HG03432 (cell line): ENCODE measurements around the gene GIT2.
"Not testable (repeated sequence)": the region's sequence is repeated elsewhere in the genome, so short reads cannot be mapped to it uniquely, and the experiment has no call there.

Experiments used
- ATAC-seq: cut with Tn5 transposase; IDR thresholded peaks from one replicate; pipeline ENCODE4 v1.9.1; 2021; ENCODE audit warnings: mild to moderate bottlenecking, moderate library complexity; ENCODE audit not compliant: unreplicated experiment

The GIT2 gene

GRCh38 chr12:109925185-109925840 is 70.9 kb downstream of the GIT2 start:
- ATAC-seq: no peak

DNA sequence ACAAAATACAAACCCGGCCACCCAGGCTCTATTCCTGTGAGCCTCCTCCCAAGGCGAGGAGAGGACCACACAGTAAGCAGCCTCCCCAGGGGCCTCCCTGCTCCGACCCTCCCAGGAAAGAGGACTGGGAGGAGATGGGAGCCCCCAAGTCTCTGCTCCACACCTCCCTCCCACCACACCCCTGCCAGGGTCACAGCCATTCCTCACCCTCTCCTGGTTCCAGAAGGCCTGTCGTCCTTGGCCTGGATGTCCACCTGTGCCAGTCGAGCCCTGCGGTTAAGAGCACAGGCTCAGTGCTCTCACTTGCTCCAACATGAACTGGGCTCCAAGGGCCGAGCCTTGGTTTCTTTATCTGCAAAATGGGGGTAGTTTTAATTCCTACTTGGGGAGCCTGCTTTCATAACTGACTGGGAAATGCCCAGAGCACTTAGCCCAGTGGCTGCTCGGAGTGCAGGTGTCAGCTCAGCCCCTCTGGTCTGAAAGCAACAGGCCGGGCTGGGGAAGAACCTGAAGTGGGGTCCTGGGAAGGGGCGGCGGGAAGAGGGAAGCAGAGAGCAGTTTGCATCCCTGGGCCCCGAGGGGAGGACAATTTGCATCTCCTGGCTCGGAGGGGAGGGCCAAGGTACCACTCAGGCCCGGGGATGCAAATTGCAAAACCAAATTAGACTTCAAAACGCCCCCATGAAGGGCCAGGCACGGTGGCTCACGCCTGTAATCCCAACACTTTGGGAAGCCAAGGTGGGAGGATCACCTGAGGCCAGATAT is 72.5 kb downstream of the GIT2 start:
- ATAC-seq: no peak

DNA sequence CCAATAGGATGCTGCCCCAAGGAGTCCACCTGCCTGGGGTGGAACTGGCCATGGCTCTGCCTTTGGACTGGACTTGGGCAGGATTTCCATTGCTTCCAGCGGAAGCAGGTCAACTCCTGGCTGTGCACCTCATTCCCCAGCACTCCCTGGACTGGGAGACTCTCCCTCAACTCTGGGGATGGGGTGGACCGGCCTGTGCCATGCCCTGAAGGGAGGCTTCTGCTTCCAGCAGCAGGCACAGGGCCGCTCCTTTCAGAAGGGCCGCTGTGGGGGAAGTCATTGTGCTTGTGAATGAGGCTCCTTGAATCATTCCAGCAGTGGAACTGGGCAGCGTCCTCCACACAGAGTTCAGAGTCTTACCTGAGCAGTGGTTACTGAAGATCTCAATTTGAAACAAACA is 73.1 kb downstream of the GIT2 start:
- no peak for ATAC-seq

GRCh38 chr12:109921982-109922381 is 74.2 kb downstream of the GIT2 start:
- no peak for ATAC-seq

DNA sequence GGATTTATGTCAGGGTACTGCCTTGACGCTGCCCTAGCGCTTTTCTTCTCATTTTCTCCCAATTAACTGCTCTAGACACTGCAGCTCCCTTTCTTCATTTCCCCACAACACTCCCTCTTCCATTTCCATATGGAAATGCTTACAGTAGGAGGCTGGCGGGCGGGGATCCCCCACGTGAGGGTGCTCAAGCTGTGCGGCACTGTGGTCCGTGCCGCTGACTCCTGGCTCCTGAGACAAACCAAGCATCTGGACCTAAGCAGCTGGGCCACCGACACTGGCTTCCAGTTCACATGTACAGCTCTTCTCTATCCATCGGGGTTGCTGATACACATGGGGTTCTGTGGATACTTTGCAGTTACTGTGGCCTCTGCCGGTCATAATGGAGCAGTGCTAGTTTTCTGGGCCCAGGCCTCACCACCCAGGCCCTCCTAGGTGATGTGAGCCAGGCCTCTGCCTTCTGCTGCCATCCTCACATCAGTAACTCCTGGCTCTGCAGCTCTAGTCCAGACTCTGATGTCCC is 75.8 kb downstream of the GIT2 start:
- ATAC-seq: no peak

DNA sequence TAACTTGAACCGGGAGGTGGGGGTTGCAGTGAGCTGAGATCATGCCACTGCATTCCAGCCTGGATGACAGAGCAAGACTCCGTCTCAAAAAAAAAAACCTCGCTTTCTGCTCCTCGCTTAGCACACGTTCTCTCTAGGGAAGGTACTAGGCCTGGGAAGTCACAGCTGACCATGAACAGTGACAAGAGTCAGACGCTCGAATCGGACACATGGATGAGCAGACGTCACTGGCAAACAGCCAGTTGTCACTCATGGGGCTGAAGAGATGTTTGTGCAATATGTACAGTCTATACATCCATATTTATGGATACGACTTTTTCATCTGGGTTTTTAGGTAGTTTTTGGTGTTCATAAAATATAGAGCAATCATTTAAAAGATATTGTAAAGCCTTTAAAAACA is 76.7 kb downstream of the GIT2 start:
- ATAC-seq: no peak

- no peak for ATAC-seq
Observed at GRCh38 chr12:109916045-109916444, 80.1 kb downstream of the GIT2 start.

DNA sequence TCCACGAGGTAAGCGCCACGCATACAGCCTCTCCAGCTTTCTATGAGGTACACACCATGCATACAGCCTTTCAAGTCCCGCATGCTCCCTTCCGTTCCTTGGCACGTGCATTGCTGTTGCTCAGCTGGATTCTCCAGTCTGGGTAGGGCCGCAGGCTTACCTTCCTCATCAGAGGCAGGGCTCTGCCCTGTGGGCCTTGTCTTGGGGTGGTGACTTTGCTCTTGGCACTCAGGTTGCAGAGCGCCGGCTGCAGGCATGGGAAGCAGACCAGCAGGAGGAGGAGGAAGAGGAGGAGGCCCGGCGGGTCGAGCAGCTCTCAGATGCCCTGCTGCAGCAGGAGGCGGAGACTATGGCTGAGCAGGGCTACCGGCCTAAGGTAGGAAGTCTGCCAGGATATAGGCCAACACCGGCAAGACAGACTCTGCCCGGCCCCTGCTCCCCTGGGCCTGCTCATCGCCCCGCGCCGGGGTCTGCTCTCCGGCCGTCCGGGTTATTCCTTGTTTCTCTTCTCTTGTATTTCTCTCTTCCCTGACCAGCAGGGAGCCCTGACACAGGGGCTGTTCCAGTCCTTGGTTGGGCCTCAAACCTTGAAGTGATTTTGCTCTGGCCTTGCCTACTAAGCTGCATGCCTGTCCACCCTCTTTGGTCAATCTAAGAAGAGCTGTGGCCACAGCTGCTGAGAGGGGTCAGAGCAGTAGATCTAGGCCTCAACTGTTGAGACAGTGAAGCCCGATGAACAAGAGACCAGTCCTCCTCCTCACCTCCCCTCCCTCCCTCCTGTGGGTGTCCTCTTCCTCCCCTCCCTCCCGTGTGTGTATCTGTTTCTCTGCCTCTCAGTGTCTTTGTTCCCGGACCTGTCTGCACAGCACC is 80.8 kb downstream of the GIT2 start:
- no peak for ATAC-seq

- no peak for ATAC-seq
Observed at GRCh38 chr12:109914461-109914860, 81.7 kb downstream of the GIT2 start.

DNA sequence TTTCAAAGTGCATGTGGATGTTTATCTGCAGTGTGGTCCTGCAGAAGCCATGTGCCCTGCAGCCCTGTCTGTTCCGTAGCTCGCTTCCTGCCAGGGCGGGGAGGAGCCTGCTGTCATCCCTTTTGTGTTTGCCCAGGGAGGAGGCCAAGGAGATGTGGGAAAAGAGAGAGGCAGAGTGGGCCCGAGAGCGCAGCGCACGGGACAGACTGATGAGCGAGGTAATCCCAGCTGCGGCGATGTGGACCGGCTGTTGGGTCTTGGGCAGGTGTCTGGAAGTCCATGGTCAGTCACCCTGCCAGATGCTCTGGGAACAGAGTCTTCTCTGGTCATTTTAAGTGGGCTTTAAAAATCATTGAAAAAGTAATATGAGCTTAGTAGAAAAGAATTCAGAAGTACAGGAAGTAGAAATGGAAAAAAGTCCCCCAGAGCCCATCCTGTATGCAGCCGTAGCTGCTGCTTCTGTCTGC is 83.3 kb downstream of the GIT2 start:
- no peak for ATAC-seq

DNA sequence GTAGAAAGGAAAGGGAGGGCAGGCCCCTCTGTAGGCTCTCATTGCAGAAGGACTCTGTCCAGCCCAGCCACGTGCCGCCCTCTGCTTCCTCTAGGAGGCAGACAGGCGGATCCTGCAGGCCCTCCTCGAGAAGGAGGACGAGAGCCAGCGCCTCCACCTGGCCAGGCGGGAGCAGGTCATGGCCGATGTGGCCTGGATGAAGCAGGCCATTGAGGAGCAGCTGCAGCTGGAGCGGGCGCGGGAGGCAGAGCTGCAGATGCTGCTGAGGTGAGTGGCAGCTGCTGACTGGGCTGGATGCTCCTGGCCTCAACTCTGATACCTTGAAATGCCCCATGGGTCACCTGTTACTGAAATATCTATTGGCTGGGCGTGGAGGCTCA is 85.2 kb downstream of the GIT2 start:
- no peak for ATAC-seq

- no peak for ATAC-seq
Observed at GRCh38 chr12:109910254-109910968, 85.8 kb downstream of the GIT2 start.

GRCh38 chr12:109905301-109905700 is 90.9 kb downstream of the GIT2 start:
- no peak for ATAC-seq

DNA sequence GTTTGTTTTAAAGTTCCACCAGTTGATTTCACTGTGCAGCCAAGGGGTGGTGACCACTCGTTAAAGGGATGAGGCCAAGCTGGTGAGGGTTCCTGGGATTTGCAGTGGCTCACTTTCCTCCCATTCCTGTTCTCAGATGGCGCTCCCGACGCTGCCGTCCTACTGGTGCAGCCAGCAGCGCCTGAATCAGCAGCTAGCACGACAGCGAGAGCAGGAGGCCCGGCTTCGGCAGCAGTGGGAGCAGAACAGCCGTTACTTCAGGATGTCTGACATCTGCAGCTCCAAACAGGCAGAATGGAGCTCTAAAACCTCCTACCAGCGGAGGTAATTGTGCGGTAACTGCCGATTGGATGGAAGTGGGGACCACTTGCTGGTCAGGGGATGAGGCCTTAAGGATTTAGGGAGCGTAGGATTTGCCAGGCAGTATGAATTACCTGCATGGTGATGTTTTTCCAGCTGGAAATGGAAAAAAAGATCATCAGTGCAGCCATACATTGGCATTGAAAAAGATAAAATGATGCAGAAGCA is 93.2 kb downstream of the GIT2 start:
- ATAC-seq: no peak

DNA sequence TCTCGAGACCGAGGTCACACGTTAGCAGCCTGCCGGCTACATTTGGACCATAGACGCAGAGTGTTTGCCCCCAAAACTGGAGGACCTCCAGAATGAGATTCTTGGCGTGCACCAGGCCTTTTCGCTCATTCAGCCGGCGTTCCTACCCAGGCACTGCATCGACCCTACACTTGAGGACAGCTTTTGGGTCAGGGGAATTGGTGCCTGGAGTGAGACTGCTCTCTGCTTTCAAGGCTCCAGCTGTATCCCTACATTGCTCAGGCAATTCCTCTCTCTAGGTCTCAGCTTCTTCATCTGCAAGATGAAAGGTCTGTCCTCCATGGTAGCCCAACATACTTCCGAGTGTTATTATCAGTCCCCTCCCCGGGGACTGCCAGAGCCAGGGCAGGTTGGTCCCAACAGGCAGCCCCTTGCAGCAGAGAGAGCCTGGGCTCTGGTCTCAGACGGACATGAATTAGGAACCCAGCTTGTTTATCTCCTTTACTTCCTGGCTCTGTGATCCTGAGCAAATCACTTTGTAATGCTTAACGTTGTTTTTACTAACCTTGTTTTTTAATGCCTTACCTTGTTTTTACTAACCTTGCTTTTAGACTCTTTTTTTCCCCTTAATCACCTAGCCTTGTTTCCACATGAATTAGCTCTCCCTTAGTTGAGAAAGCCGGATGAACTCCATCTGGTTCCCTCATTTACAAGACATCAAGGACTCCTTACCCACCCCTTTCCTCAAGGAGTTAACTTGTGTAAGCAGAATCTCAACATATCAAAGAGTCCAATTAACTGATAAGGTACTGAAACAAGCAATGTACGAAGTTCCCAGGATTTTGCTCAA is 95.2 kb downstream of the GIT2 start:
- ATAC-seq: peak; percentile 10

DNA sequence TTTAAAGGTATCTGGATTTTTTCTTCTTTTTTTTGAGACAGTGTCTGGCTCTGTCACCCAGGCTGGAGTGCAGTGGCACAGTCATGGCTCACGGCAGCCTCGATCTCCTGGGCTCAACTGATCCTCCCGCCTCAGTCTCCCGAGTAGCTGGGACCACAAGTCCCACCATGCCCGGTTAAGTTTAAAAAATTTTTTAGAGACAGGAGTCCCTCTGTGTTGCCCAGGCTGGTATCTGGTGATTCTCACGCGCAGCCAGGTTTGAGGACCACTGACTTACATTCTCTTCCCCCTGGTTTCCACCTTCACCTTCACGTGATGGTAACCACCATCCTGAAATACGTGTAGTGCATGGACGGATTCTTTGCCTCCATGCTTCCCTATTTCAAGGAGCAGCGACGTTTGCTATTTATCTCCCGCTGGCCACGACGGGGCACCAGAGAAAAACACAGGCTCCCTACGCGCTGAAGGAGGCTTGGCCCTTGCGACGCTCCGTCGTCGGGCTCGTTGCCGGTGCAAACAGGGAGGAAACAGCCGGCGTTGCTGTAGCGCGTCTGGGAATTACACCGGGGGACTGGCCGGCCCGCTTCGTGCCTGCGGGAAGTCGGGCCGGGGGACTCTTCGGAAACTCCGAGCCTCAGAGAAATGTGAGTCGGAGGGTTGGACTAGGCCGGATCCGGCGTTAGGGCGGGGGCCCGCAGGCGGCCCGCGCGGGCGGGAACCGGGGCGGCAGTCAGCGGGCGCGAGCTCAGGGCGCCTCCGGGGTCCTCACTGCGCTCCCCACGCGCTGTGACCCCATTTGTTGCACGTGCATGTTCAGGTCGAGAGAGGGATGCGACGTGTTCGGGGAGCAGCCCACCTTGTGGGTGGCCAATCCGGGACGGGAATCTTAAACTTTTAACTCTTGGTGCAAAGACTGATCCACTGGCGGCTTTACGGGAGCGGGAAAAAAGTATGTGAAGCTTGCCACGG is 96.1 kb downstream of the GIT2 start, which contains the start of gene TCHP:
Gene TCHP, plus strand, starts transcription at position 492 of the 969 bp plus-strand sequence. CDS start 2,753 bp downstream, outside the sequence.
- peak; percentile 83 for ATAC-seq

- not testable (repeated sequence) for ATAC-seq
Observed at GRCh38 chr12:109899345-109899744, 96.8 kb downstream of the GIT2 start.

DNA sequence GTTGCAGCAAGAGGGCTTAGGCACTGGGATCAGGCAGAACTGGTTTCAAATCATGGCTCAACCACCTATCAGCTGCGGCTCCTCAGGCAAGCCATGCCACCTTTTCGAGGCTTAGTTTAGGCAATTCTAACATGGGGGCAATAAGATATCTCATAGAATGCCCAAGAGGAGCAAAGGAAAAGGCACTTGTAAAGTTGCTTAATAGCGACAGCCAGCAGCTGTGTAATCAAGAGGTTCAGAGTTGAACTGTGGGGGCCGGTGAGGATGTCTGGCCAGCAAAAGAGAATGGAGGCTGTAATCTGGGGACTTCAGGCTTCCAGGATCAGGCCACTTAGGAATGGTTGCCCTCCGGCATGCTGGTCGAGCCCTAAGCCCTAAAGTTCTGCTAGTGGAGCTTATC is 99.1 kb downstream of the GIT2 start:
- ATAC-seq: no peak
